HTR-8/SVneo (cell line): ENCODE measurements around the gene GAGE13.
"Not testable (repeated sequence)": the region's sequence is repeated elsewhere in the genome, so short reads cannot be mapped to it uniquely, and the experiment has no call there.

Source experiments
- DNase-seq: peaks from one replicate; pipeline ENCODE4 v3.0.0; 2011; ENCODE audit warnings: low spot score, mixed read lengths; ENCODE audit not compliant: insufficient read length
- FAIRE-seq: peaks from 2 replicates; lab custom pipeline; 2011; peaks lifted over from hg19 to GRCh38; lab: Jason Lieb, UNC

The GAGE13 gene

DNA sequence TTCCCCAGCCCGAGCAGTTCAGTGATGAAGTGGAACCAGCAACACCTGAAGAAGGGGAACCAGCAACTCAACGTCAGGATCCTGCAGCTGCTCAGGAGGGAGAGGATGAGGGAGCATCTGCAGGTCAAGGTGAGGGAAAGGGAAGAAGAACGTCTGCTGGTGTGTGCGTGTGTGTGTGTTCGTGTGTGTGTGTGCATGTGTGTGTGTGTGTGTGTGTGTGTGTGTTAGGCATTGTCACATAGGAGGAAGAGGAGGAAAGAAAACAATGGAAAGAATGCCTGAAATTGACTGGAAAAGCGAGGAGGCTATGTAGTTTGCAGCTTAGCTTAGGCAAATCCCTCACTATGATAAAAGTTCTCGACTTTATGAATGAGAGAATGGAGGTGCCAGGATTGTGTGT is 7.6 kb upstream of the GAGE13 start:
- DNase-seq, FAIRE-seq: not testable (repeated sequence)

DNA sequence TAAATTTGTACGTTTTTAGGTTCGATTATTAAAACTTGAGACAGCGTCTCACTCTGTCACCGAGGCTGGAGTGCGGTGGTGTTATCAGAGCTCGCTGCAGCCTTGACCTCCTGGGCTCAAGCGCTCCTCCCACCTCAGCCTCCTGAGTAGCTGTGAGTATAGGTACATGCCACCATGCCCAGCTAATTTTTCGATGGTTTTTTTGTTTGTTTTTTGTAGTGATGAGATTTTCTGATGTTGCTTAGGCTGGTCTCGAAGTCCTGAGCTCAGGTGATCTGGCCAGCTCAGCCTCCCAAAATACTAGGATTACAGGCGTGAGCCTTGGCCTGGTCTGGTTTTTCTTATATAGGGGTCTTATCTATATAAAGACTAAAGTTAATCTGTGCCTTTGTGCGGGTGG is 961 bp upstream of the GAGE13 start:
- FAIRE-seq, DNase-seq: not testable (repeated sequence)

DNA sequence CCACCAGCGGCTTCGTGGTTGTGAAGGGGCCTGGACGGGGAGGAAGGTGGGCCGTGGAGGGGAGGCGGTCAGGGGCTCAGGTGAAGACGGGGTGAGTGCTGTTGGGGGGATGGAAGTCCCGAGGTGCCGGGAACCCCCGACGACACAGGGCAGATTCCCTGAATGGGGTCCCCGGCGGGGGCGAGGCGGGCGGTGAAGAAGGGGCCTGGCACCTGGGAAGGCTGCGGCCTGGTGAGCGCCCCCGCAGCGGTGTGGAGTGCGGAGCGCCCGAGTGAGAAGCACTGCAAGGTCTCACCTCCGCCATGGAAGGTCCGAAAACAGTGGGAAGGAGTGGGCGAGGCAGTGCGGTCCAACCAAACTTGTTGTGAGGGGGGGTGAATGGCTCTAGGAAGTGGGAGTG is 459 bp downstream of the GAGE13 start:
- FAIRE-seq, result not testable (repeated sequence)

DNA sequence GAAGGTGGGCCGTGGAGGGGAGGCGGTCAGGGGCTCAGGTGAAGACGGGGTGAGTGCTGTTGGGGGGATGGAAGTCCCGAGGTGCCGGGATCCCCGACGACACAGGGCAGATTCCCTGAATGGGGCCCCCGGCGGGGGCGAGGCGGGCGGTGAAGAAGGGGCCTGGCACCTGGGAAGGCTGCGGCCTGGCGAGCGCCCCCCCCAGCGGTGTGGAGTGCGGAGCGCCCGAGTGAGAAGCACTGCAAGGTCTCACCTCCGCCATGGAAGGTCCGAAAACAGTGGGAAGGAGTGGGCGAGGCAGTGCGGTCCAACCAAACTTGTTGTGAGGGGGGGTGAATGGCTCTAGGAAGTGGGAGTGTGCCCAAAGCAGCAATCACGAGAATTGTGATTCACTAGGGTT is 10.1 kb downstream of the GAGE13 start:
- not testable (repeated sequence) for DNase-seq, FAIRE-seq

More for the DNA sequence above, 459 bp downstream of the GAGE13 start:
- DNase-seq, result not testable (repeated sequence)

DNA sequence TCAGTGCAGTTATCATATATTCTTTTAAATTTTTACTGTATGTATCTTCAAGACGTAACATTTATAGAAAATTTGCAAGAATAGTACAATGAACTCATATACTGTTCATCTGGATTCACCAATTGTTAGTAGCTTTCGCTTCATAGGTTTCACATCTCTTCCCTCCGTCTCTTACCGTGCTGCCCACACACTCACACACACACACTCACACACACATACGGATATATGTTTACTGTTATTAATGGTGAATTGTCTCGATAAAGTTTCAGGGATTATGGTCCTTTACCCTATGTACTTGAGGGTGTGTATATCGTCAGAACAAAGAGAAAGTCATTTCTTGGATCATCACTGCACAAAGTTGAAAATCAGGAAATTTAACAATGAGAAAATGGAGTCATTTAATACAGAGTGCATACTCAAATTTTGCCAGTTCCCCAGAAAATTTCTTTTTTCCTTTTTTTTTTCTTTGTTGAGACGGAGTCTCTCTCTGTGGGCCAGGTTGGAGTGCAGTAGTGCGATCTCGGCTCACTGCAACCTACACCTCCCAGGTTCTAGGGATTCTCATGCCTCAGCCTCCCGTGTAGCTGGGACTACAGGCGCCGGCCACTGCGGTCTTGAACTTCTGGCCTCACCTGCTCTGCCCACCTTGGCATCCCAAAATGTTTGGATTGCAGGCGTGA is 13.3 kb downstream of the GAGE13 start:
- not testable (repeated sequence) for DNase-seq, FAIRE-seq

GRCh38 chrX:49345402-49345801 is 14.0 kb downstream of the GAGE13 start:
- not testable (repeated sequence) for FAIRE-seq, DNase-seq

DNA sequence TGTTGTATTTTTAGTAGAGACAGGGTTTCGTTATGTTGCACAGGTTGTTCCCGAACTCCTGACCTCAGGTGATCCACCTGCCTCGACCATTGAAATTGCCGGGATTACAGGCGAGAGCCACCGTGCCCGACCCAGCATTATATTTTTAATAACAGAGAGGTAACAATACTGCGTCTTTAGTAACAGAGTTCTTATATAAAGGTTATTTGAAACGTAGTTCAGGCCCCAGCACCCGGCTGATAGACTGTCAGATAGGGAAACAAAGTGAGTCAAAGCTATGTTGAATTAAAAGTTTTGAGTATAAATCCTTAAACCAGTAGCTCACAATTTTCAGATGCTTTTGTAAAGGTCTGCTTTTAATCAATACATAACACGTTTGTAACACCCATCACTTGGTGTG is 14.8 kb downstream of the GAGE13 start:
- not testable (repeated sequence) for DNase-seq, FAIRE-seq
